ENCODE data around the gene CNTNAP1. TPM values are rescaled to one million over a fixed set of nuclear protein-coding genes. Genes with fewer than 3 reads are reported as not detected.

CNTNAP1 gene
- total and polyA plus RNA-seq, 10 of the 15 experiments (the other 5 are each of a cell fraction or from before 2014, with no cell fraction given): 0.95 to 29.9 (median 10.4) TPM

DNA sequence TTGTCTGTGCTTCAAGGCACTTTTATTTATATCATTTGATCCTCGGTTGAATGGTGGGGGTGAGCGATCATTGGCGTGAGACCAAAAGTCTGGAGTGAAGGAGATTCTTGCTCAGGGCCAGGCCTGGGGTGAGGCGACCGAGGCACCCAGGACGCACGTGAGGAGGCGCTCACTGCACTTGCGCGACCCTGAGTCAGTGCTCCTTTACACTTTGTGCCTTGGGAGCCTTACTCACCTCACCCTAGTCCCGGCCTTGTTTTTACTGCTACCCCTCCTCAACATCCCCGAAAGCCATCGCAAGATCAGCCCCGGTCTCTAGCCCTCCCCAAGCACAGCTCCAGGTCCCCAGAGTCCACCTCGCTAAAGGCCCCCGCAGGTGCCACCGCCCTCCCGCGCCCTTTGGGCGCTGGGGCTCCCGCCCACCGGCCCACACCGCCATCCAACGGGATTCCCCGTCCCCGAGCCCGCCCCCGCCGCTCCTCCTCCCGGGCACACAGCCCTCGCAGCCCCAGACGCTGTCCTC lies 62.0 kb downstream of the CNTNAP1 start (continued):
- TF ChIP-seq SIX5 (IDR thresholded peaks at IDR 0.05; ENCODE audit: low read depth, low read length, severe bottlenecking) (no peak), BCL11A (IDR thresholded peaks at IDR 0.05; ENCODE audit: low read depth, low read length) (no peak), JUNB (IDR thresholded peaks at IDR 0.05) (no peak), ETV6 (conservative IDR thresholded peaks at IDR 0.05 in 1 of 2, IDR thresholded peaks at IDR 0.05 in 1 of 2; ENCODE audit: borderline replicate concordance in 1 of 2, low read depth in 1 of 2) (no peak), STAT3 (IDR thresholded peaks at IDR 0.05; ENCODE audit: low read depth, low read length) (no peak), SP1 (IDR thresholded peaks at IDR 0.05; ENCODE audit: low read depth, low read length) (no peak), CEBPB (IDR thresholded peaks at IDR 0.05; ENCODE audit: borderline replicate concordance in 1 of 2, low read depth in 2 of 2, low read length in 2 of 2) (no peak), ATF7 (IDR thresholded peaks at IDR 0.05; ENCODE audit: low read depth) (no peak), MEF2A (IDR thresholded peaks at IDR 0.05; ENCODE audit: insufficient read depth, low read depth, low read length) (no peak), POLR2AphosphoS5 (IDR thresholded peaks at IDR 0.05; ENCODE audit: low read length) (no peak), KDM1A (IDR thresholded peaks at IDR 0.05; ENCODE audit: borderline replicate concordance) (no peak), EP300 (IDR thresholded peaks at IDR 0.05; ENCODE audit: borderline replicate concordance in 1 of 2, control insufficient read depth in 1 of 2, low read depth in 2 of 2, low read length in 2 of 2) (no peak), MXI1 (IDR thresholded peaks at IDR 0.05; ENCODE audit: low read depth, low read length) (peak; percentile 41; the same call in 1 of the 2 replicates), GATAD2B (conservative IDR thresholded peaks at IDR 0.05; ENCODE audit: low read depth) (no peak), POLR2AphosphoS2 (IDR thresholded peaks at IDR 0.05; ENCODE audit: low read depth, low read length) (no peak), RAD21 (IDR thresholded peaks at IDR 0.05; ENCODE audit: insufficient read depth, low read depth, low read length) (no peak)
- TF ChIP-seq, protein P1, sequence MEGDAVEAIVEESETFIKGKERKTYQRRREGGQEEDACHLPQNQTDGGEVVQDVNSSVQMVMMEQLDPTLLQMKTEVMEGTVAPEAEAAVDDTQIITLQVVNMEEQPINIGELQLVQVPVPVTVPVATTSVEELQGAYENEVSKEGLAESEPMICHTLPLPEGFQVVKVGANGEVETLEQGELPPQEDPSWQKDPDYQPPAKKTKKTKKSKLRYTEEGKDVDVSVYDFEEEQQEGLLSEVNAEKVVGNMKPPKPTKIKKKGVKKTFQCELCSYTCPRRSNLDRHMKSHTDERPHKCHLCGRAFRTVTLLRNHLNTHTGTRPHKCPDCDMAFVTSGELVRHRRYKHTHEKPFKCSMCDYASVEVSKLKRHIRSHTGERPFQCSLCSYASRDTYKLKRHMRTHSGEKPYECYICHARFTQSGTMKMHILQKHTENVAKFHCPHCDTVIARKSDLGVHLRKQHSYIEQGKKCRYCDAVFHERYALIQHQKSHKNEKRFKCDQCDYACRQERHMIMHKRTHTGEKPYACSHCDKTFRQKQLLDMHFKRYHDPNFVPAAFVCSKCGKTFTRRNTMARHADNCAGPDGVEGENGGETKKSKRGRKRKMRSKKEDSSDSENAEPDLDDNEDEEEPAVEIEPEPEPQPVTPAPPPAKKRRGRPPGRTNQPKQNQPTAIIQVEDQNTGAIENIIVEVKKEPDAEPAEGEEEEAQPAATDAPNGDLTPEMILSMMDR (IDR thresholded peaks at IDR 0.05 in 2 of 3, conservative IDR thresholded peaks at IDR 0.05 in 1 of 3; ENCODE audit: control insufficient read depth in 2 of 3, extremely low read depth in 1 of 3, insufficient read depth in 1 of 3, low read depth in 3 of 3, low read length in 3 of 3): peak in 1 of 3 experiments; percentile 20; a peak in 1 of 6 replicates
- TF ChIP-seq, protein P2, sequence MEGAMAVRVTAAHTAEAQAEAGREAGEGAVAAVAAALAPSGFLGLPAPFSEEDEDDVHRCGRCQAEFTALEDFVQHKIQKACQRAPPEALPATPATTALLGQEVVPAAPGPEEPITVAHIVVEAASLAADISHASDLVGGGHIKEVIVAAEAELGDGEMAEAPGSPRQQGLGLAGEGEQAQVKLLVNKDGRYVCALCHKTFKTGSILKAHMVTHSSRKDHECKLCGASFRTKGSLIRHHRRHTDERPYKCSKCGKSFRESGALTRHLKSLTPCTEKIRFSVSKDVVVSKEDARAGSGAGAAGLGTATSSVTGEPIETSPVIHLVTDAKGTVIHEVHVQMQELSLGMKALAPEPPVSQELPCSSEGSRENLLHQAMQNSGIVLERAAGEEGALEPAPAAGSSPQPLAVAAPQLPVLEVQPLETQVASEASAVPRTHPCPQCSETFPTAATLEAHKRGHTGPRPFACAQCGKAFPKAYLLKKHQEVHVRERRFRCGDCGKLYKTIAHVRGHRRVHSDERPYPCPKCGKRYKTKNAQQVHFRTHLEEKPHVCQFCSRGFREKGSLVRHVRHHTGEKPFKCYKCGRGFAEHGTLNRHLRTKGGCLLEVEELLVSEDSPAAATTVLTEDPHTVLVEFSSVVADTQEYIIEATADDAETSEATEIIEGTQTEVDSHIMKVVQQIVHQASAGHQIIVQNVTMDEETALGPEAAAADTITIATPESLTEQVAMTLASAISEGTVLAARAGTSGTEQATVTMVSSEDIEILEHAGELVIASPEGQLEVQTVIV (IDR thresholded peaks at IDR 0.05; ENCODE audit: borderline replicate concordance, partially characterized antibody): no peak
- TF ChIP-seq, protein P3, sequence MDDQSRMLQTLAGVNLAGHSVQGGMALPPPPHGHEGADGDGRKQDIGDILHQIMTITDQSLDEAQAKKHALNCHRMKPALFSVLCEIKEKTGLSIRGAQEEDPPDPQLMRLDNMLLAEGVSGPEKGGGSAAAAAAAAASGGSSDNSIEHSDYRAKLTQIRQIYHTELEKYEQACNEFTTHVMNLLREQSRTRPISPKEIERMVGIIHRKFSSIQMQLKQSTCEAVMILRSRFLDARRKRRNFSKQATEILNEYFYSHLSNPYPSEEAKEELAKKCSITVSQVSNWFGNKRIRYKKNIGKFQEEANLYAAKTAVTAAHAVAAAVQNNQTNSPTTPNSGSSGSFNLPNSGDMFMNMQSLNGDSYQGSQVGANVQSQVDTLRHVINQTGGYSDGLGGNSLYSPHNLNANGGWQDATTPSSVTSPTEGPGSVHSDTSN (IDR thresholded peaks at IDR 0.05; ENCODE audit: insufficient replicate concordance, low read depth, low read length): no peak
- TF ChIP-seq, protein P4, sequence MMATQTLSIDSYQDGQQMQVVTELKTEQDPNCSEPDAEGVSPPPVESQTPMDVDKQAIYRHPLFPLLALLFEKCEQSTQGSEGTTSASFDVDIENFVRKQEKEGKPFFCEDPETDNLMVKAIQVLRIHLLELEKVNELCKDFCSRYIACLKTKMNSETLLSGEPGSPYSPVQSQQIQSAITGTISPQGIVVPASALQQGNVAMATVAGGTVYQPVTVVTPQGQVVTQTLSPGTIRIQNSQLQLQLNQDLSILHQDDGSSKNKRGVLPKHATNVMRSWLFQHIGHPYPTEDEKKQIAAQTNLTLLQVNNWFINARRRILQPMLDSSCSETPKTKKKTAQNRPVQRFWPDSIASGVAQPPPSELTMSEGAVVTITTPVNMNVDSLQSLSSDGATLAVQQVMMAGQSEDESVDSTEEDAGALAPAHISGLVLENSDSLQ (IDR thresholded peaks at IDR 0.05): no peak

Measured in GM12878 (cell line).